GM19035 (cell line): ENCODE results near the gene CTDSPL.
"Not testable (repeated sequence)": the region's sequence is repeated elsewhere in the genome, so short reads cannot be mapped to it uniquely, and the experiment has no call there.

Experiments
- ATAC-seq: cut with Tn5 transposase; IDR thresholded peaks from one replicate; pipeline ENCODE4 v1.9.1; 2021; ENCODE audit not compliant: unreplicated experiment

Gene CTDSPL

DNA sequence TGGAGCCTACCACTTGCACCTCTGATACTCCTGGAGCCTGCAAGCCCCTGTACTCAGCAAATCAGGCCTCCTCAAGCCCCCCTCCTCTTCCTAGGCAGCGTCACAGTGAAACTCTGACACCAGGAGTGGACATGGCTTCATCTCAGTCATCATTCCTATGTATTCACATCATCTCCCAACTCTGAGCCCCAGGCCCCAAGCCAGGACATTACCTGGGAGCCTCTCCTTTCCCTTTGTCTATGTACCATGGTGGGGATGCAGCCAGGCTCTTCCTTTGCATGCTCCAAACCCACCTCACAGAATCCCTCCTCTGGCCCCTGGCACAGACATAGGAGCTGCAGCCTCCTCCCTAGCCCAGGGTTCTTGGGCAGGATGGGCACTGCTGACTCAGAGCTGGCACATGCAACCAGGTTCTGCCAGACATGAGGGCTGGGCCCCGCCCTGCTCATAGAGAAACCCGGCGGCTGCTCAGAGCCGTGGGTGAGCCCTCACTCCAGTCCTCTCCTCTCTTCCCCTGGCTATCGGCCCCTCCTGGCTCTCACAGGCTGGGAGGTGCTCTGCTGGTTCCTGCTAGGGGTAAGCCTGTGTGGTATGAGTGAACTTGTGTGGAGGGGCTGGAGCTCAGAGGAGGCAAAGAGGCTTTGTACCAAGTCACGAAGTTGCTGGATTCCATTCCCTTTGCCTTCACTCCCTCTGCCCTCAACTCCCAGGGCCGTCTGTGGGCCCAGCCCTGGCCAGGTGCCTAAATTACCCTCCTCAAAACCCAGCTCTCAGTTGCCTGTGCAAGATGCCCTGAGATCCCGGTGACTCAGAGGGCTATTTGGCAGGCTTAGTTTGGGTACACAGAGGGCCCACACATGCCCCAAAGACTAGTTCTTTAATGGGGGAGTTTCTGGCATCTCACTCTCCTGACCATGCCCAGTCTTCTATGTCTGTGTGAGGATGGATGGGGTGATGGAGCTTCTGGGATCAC is 169.6 kb downstream of the CTDSPL start:
- no peak for ATAC-seq

- no peak for ATAC-seq
These were observed 170.7 kb downstream of the CTDSPL start for GRCh38 chr3:38032328-38032865.

GRCh38 chr3:38033586-38033985 is 171.9 kb downstream of the CTDSPL start:
- not testable (repeated sequence) for ATAC-seq
